ENCODE measurements around the gene POMGNT1.
A peak's percentile ranks its signal among the peaks of the same experiment; 100 is the strongest.

The POMGNT1 gene

DNA sequence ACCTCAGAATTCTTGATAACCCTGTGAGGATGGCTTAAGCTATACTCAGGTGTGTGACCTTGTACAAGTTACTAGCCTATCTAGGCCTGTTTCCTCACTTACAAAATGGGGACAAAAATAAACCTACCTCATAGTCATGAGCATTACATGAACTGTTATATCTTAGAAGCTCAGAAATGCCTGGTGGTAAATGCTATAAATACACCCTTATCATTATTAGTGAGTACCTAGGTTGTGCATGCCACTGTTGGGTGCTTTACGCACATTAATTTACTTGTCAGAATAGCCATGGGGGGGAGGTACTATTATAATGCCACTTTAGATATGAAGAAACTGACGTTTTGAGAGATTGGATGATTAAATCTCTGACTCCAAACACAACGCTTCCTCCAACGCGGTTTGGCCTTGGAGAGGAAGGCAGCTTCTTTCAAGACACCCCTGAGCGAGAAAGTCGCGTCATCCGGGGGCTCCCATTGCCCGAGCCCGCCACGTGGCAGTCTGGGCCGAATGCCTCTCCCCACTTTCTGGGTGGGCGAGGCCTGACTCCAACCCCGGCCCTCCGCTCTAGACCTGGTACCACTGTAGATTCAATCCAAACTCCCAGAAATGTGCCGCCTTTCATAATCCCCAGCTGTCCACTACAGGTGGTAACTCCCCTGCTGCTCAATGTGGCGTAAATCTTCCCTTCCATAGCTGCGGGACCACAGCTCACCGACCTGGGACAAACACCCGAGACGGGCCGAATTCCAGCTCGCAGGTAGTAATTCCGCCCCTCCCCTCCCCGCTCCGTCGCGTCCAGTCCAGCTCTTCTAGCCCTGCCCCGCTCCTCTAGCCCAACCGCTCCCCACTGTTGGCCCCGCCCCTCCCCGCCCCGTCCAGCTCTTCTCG, 48.6 kb upstream of the POMGNT1 start (continued):
- TF ChIP-seq ZNF398 (tag by site-specific recombination; IDR thresholded peaks at IDR 0.05), result 0 out of 2 replicates have a peak, but pooled peaks have one; percentile 21
- no peak for TF ChIP-seq ZNF510 (tag by site-specific recombination; IDR thresholded peaks at IDR 0.05; ENCODE audit: insufficient replicate concordance)
- TF ChIP-seq KLF9 (tag by site-specific recombination; IDR thresholded peaks at IDR 0.05; ENCODE audit: low read depth), result peak; percentile 57; the same call in 1 of the 2 replicates
- TF ChIP-seq, protein P1, sequence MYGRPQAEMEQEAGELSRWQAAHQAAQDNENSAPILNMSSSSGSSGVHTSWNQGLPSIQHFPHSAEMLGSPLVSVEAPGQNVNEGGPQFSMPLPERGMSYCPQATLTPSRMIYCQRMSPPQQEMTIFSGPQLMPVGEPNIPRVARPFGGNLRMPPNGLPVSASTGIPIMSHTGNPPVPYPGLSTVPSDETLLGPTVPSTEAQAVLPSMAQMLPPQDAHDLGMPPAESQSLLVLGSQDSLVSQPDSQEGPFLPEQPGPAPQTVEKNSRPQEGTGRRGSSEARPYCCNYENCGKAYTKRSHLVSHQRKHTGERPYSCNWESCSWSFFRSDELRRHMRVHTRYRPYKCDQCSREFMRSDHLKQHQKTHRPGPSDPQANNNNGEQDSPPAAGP (tag by site-specific recombination; IDR thresholded peaks at IDR 0.05), result peak; percentile 80
- TF ChIP-seq ZNF24 (tag by site-specific recombination; IDR thresholded peaks at IDR 0.05), result 0 out of 2 replicates have a peak, but pooled peaks have one; percentile 32
- TF ChIP-seq ZSCAN4 (tag by site-specific recombination; IDR thresholded peaks at IDR 0.05), result peak; percentile 22; the same call in 1 of the 2 replicates
- TF ChIP-seq KLF7 (tag by site-specific recombination; IDR thresholded peaks at IDR 0.05; ENCODE audit: borderline replicate concordance), result peak; percentile 75; the same call in 1 of the 2 replicates
- TF ChIP-seq ZNF585B (tag by site-specific recombination; IDR thresholded peaks at IDR 0.05), result no peak
- TF ChIP-seq KLF8 (tag by site-specific recombination; IDR thresholded peaks at IDR 0.05), result peak; percentile 61; the same call in 1 of the 2 replicates
- TF ChIP-seq SP2 (tag by site-specific recombination; IDR thresholded peaks at IDR 0.05), result peak; percentile 4
- TF ChIP-seq ZNF621 (tag by site-specific recombination; IDR thresholded peaks at IDR 0.05), result no peak
- peak; percentile 80 for TF ChIP-seq KLF16 (tag by site-specific recombination; IDR thresholded peaks at IDR 0.05)
- TF ChIP-seq ZNF148 (tag by site-specific recombination; IDR thresholded peaks at IDR 0.05; ENCODE audit: borderline replicate concordance), result no peak
- TF ChIP-seq ZBTB21 (tag by site-specific recombination; IDR thresholded peaks at IDR 0.05), result peak; percentile 58
- no peak for TF ChIP-seq IKZF3 (tag by site-specific recombination; IDR thresholded peaks at IDR 0.05)
- TF ChIP-seq ZNF529 (tag by site-specific recombination; IDR thresholded peaks at IDR 0.05; ENCODE audit: insufficient replicate concordance), result no peak
- TF ChIP-seq ZNF184 (tag by site-specific recombination; IDR thresholded peaks at IDR 0.05), result peak; percentile 35; the same call in 1 of the 2 replicates
- no peak for TF ChIP-seq ZNF777 (tag by site-specific recombination; IDR thresholded peaks at IDR 0.05; ENCODE audit: borderline replicate concordance)
- TF ChIP-seq ZNF629 (tag by site-specific recombination; IDR thresholded peaks at IDR 0.05), result peak; percentile 54
- peak; percentile 63; the same call in 1 of the 2 replicates for TF ChIP-seq ZBTB20 (tag by site-specific recombination; IDR thresholded peaks at IDR 0.05)
- no peak for TF ChIP-seq ZNF211 (tag by site-specific recombination; IDR thresholded peaks at IDR 0.05; ENCODE audit: low read depth)
- TF ChIP-seq ZNF501 (tag by site-specific recombination; IDR thresholded peaks at IDR 0.05), result peak; percentile 68; the same call in 1 of the 2 replicates
- TF ChIP-seq PATZ1 (tag by site-specific recombination; IDR thresholded peaks at IDR 0.05), result peak; percentile 83
- TF ChIP-seq ZEB2 (tag by site-specific recombination; IDR thresholded peaks at IDR 0.05), result peak; percentile 89
- peak; percentile 74 for TF ChIP-seq ZIC2 (tag by site-specific recombination; IDR thresholded peaks at IDR 0.05)
- no peak for TF ChIP-seq ZNF121 (tag by site-specific recombination; IDR thresholded peaks at IDR 0.05)
- TF ChIP-seq GLIS2 (tag by site-specific recombination; IDR thresholded peaks at IDR 0.05), result peak; percentile 39
- TF ChIP-seq ZFP3 (tag by site-specific recombination; IDR thresholded peaks at IDR 0.05; ENCODE audit: low read depth), result no peak
